Fibroblast of villous mesenchyme (primary cell): Measurements from ENCODE around the gene CXorf66. TPM values are rescaled to one million over a fixed set of nuclear protein-coding genes. Genes with fewer than 3 reads are reported as not detected.
"Not testable (repeated sequence)": the region's sequence is repeated elsewhere in the genome, so short reads cannot be mapped to it uniquely, and the experiment has no call there.

Experiments used
- DNase-seq: peaks from one replicate; pipeline ENCODE4 v3.0.0-alpha.2; 2010; ENCODE audit warnings: low read depth
- H3K4me3 ChIP-seq: 2 replicates; pipeline ENCODE4 v1.5.1; 2011; ENCODE audit warnings: low read depth, mild to moderate bottlenecking, low read length
- CTCF ChIP-seq: IDR thresholded peaks from 2 replicates; pipeline ENCODE4 v1.5.1; 2012; ENCODE audit warnings: low read depth, mild to moderate bottlenecking, low read length; ENCODE audit not compliant: insufficient read depth
- total RNA-seq: library from RNA; depleted of rRNA; stranded (reverse); fragments of >200 nt; gene quantifications from 2 replicates; pipeline ENCODE4 v1.2.3, GENCODE V29; 2012

Gene CXorf66
- total RNA-seq, 1 donor, result not detected

- no peak for DNase-seq
- H3K4me3 ChIP-seq, result no peak overlapping the region
- TF ChIP-seq CTCF, result no peak
Observed at GRCh38 chrX:139969286-139969685, 4.0 kb upstream of the CXorf66 start.

DNA sequence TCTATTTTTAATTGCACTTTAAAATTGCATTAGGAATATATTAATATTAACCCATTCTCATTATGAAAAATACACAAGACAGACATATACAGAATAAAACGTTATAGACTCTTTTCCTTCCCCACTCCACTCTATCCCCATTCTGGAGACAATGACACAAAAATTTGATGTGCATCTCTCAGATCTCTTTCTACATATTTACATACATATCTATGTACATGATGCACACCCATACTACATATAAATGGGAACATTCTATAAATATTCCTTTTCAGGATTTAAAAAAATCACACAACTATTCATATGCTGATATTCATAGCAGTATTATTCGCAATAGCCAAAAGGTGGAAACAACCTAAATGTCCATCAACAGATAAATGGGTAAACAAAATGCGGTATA lies 2.4 kb upstream of the CXorf66 start:
- no peak overlapping the region for H3K4me3 ChIP-seq
- DNase-seq, result no peak
- no peak for TF ChIP-seq CTCF

- peak; percentile 35 for TF ChIP-seq CTCF
- DNase-seq, result peak; percentile 1
- no peak overlapping the region for H3K4me3 ChIP-seq
Observed at GRCh38 chrX:139967300-139967699, 2.0 kb upstream of the CXorf66 start.

- H3K4me3 ChIP-seq, DNase-seq: not testable (repeated sequence)
- TF ChIP-seq CTCF, result peak; percentile 16
Observed at GRCh38 chrX:139966159-139966558, 838 bp upstream of the CXorf66 start.

GRCh38 chrX:139961091-139961490 lies 4.2 kb downstream of the CXorf66 start:
- DNase-seq, H3K4me3 ChIP-seq: not testable (repeated sequence)

DNA sequence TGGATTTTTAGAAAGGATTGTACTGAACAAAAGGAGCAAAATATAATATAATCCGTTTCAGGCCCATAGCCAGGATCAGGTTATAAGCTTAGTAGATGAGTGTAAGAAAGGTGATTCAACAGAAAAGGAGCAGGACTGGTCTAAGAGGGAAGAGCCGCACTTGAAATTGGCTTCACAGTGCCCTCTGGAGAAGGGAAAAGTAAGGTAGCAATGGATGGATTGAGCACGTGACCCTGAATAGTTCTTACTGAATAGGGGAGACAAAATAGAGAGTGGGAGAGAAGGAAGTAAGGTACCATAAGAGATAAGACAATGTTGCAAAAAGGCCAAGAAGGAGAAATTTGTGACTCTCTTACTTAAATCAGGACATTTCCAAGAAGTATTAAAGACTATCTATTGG lies 15.6 kb downstream of the CXorf66 start:
- no peak overlapping the region for H3K4me3 ChIP-seq
- TF ChIP-seq CTCF, result no peak
- DNase-seq, result no peak

- no peak for TF ChIP-seq CTCF
- DNase-seq, result no peak
- no peak overlapping the region for H3K4me3 ChIP-seq
Observed at GRCh38 chrX:139945075-139945474, 20.2 kb downstream of the CXorf66 start.
